CD14-positive monocyte (primary cell): ENCODE measurements around the gene FOXQ1. TPM values are rescaled to one million over a fixed set of nuclear protein-coding genes. Genes with fewer than 3 reads are reported as not detected.

ENCODE experiments used
- DNase-seq, 3 donors: peaks; one replicate each; pipeline ENCODE4 v3.0.0-alpha.2; 2011 to 2022
- H2AFZ ChIP-seq: 2 replicates; pipeline ENCODE4 v1.6.0; 2012; ENCODE audit warnings: mild to moderate bottlenecking, low read depth, low read length, inconsistent platforms; ENCODE audit not compliant: insufficient read depth, poor library complexity, severe bottlenecking
- H3K27ac ChIP-seq, 2 donors: 1 replicate in 1 of 2; 2 replicates in 1 of 2; pipeline ENCODE4 v1.5.1; 2012 to 2013; ENCODE audit warnings: low read length in 2 of 2, control low read depth in 1 of 2, inconsistent platforms in 1 of 2, low read depth in 1 of 2, mild to moderate bottlenecking in 1 of 2
- H3K27me3 ChIP-seq, 2 donors: one replicate each; pipeline versions ENCODE4 v1.6.0 to v1.6.1; 2011 to 2013; ENCODE audit warnings: low read length in 2 of 2; ENCODE audit not compliant: control insufficient read depth in 2 of 2, insufficient read depth in 2 of 2
- H3K36me3 ChIP-seq, 2 donors: replicated peaks in 1 of 2; 1 replicate in 1 of 2; 2 replicates in 1 of 2; pipeline versions ENCODE4 v1.5.1 to v1.6.1; 2012 to 2013; ENCODE audit warnings: low read length in 2 of 2, control low read depth in 1 of 2, inconsistent platforms in 1 of 2, mild to moderate bottlenecking in 1 of 2; ENCODE audit not compliant: insufficient read depth in 2 of 2, control insufficient read depth in 1 of 2
- H3K4me1 ChIP-seq, 2 donors: 1 replicate in 1 of 2; 2 replicates in 1 of 2; pipeline versions ENCODE4 v1.5.1 to v1.6.1; 2012 to 2013; ENCODE audit warnings: low read length in 2 of 2, control low read depth in 1 of 2, inconsistent platforms in 1 of 2, mild to moderate bottlenecking in 1 of 2, moderate library complexity in 1 of 2; ENCODE audit not compliant: insufficient read depth in 2 of 2, control insufficient read depth in 1 of 2
- H3K4me2 ChIP-seq: replicated peaks from 2 replicates; pipeline ENCODE3; 2012; ENCODE audit warnings: low read length, moderate library complexity, mild to moderate bottlenecking; ENCODE audit not compliant: poor library complexity, severe bottlenecking; ENCODE audit errors: extremely low read depth
- H3K4me3 ChIP-seq, 3 experiments: fragments of 200-600 bp in 1 of 3; sonication (generic) in 1 of 3; replicated peaks in 1 of 3; 1 replicate in 2 of 3; 2 replicates in 1 of 3; pipeline ENCODE4 v1.5.1; 2011 to 2013; ENCODE audit warnings: low read length in 3 of 3, mild to moderate bottlenecking in 3 of 3, control low read depth in 2 of 3, low read depth in 2 of 3, inconsistent platforms in 1 of 3, moderate library complexity in 1 of 3
- H3K79me2 ChIP-seq: 2 replicates; pipeline ENCODE4 v1.6.0; 2012; ENCODE audit warnings: mild to moderate bottlenecking, control low read depth, inconsistent platforms, low read length, moderate library complexity; ENCODE audit not compliant: insufficient read depth
- H3K9ac ChIP-seq: 2 replicates; pipeline ENCODE4 v1.6.0; 2017; ENCODE audit warnings: low read length, mild to moderate bottlenecking; ENCODE audit not compliant: insufficient read depth, poor library complexity, severe bottlenecking
- H3K9me3 ChIP-seq, 2 donors: replicated peaks in 1 of 2; 1 replicate in 1 of 2; 2 replicates in 1 of 2; pipeline versions ENCODE4 v1.5.1 to v1.6.1; 2012 to 2013; ENCODE audit warnings: low read length in 2 of 2, control low read depth in 1 of 2; ENCODE audit not compliant: control insufficient read depth in 1 of 2, insufficient read depth in 1 of 2
- H4K20me1 ChIP-seq: 2 replicates; pipeline ENCODE4 v1.6.0; 2012; ENCODE audit warnings: mild to moderate bottlenecking, low read length, control low read depth, moderate library complexity; ENCODE audit not compliant: insufficient read depth
- H3K27ac Mint-ChIP-seq, 7 donors: one replicate each; pipeline ENCODE4 v1.8.0; 2020; ENCODE audit warnings: mild to moderate bottlenecking in 7 of 7, mixed read lengths in 7 of 7, moderate library complexity in 6 of 7, inconsistent platforms in 2 of 7
- H3K27me3 Mint-ChIP-seq, 3 donors: one replicate each; pipeline ENCODE4 v1.8.0; 2021 to 2022; ENCODE audit warnings: low read depth in 3 of 3, mild to moderate bottlenecking in 3 of 3, mixed read lengths in 3 of 3, moderate library complexity in 3 of 3, inconsistent platforms in 1 of 3
- H3K36me3 Mint-ChIP-seq, 2 donors: one replicate each; pipeline ENCODE4 v1.8.0; 2020; ENCODE audit warnings: mixed read lengths in 2 of 2, inconsistent platforms in 1 of 2, mild to moderate bottlenecking in 1 of 2
- H3K4me1 Mint-ChIP-seq: one replicate; pipeline ENCODE4 v1.8.0; 2020; ENCODE audit warnings: mild to moderate bottlenecking, mixed read lengths
- H3K4me3 Mint-ChIP-seq, 2 donors: one replicate each; pipeline ENCODE4 v1.8.0; 2020; ENCODE audit warnings: mild to moderate bottlenecking in 2 of 2, mixed read lengths in 2 of 2, moderate library complexity in 1 of 2
- H3K9me3 Mint-ChIP-seq, 7 donors: one replicate each; pipeline ENCODE4 v1.8.0; 2020 to 2022; ENCODE audit warnings: mixed read lengths in 7 of 7, mild to moderate bottlenecking in 6 of 7, moderate library complexity in 6 of 7, inconsistent platforms in 2 of 7
- CTCF ChIP-seq: fragments of 200-600 bp; IDR thresholded peaks from one replicate; pipeline ENCODE4 v1.8.0; 2022; ENCODE audit warnings: antibody characterized with exemption, mild to moderate bottlenecking
- WGBS: methylation state at CpG from one replicate; pipeline ENCODE4 v1.1.5; 2013; ENCODE audit warnings: missing lambda C conversion rate; ENCODE audit not compliant: insufficient coverage; 5-methylcytosine and 5-hydroxymethylcytosine counted together
- intact Hi-C, 2 donors: fragments of 100-400 bp; cut with micrococcal nuclease; formaldehyde crosslinking; loops; one replicate each; pipeline versions ENCODE4 v1.15.0 to v1.15.1; 2023
- polyA plus RNA-seq, 3 donors: library from polyadenylated mRNA; depleted of rRNA in 1 of 3; unstranded in 2 of 3; stranded (reverse) in 1 of 3; fragments of 300-500 nt in 2 of 3; fragments of >200 nt in 1 of 3; fragmentation: Illumina TruSeq in 2 of 3; gene quantifications; 1 replicate in 2 of 3; 2 replicates in 1 of 3; pipeline ENCODE4 v1.2.3, GENCODE V29; 2012 to 2021

The FOXQ1 gene
- polyA plus RNA-seq, 3 donors: 0.11 TPM; not detected in 2

- Histone ChIP-seq H3K27me3 (peaks cover 4 to 11% of the 10 kb centered on the region in 2 donors), H3K9me3 (peaks cover 0 to 5% of the 10 kb centered on the region in 2 donors), H3K36me3 (no peaks in the 10 kb centered on the region), H2AFZ (no peak overlapping the region), H4K20me1 (no peaks in the 10 kb centered on the region), H3K9ac (no peak overlapping the region), H3K4me1 (no peaks in the 10 kb centered on the region), H3K79me2 (no peaks in the 10 kb centered on the region), H3K27ac (no peak overlapping the region), H3K4me2 (no peak overlapping the region), H3K4me3 (no peak overlapping the region)
- peaks cover 19 to 38% (median 22%) of the 10 kb centered on the region in 3 donors for H3K27me3 Mint-ChIP-seq
- intact Hi-C loops: no loop called here
- no peaks in the 10 kb centered on the region for H3K4me1 Mint-ChIP-seq
- TF ChIP-seq CTCF: no peak
- H3K9me3 Mint-ChIP-seq: peaks cover 8 to 17% (median 12%) of the 10 kb centered on the region in 7 donors
- 95% methylated on average over 7 of the region's 8 CpGs for WGBS
- DNase-seq: no peak
- H3K36me3 Mint-ChIP-seq: no peaks in the 10 kb centered on the region
- H3K4me3 Mint-ChIP-seq: no peak overlapping the region
- H3K27ac Mint-ChIP-seq: no peak overlapping the region
These were observed 15.7 kb downstream of the FOXQ1 start for GRCh38 chr6:1327630-1328029.

- Histone ChIP-seq H3K36me3 (no peaks in the 10 kb centered on the region), H3K9ac (no peak overlapping the region), H4K20me1 (no peaks in the 10 kb centered on the region), H3K4me2 (no peak overlapping the region), H3K79me2 (no peaks in the 10 kb centered on the region), H3K4me3 (no peak overlapping the region), H2AFZ (no peak overlapping the region), H3K9me3 (peaks cover 0 to 5% of the 10 kb centered on the region in 2 donors), H3K27me3 (peaks cover 4 to 11% of the 10 kb centered on the region in 2 donors), H3K4me1 (no peaks in the 10 kb centered on the region), H3K27ac (no peak overlapping the region)
- DNase-seq: no peak
- Mint-ChIP-seq H3K9me3 (peaks cover 8 to 17% (median 12%) of the 10 kb centered on the region in 7 donors), H3K27me3 (peaks cover 20 to 41% (median 24%) of the 10 kb centered on the region in 3 donors), H3K4me1 (no peaks in the 10 kb centered on the region), H3K36me3 (no peaks in the 10 kb centered on the region), H3K27ac (no peak overlapping the region), H3K4me3 (no peak overlapping the region)
- intact Hi-C loops: no loop called here
- TF ChIP-seq CTCF: no peak
- WGBS: 100% methylated on average over 2 of the region's 2 CpGs
These were observed 16.4 kb downstream of the FOXQ1 start for GRCh38 chr6:1328129-1328800.
